HepG2 (cell line): ENCODE data around the gene LAMC1.

Experiments
- EP300 ChIP-seq, 3 experiments: sonication (generic) in 1 of 3; formaldehyde crosslinking in 1 of 3; IDR thresholded peaks; 2 replicates each; pipeline versions ENCODE4 v1.5.1 to v1.6.1; 2011 to 2020; ENCODE audit warnings: low read depth in 2 of 3, low read length in 2 of 3, borderline replicate concordance in 1 of 3, improper control_type of control experiment in 1 of 3, mild to moderate bottlenecking in 1 of 3, missing genetic modification reagents in 1 of 3, moderate library complexity in 1 of 3
- GATAD2A ChIP-seq: IDR thresholded peaks from 2 replicates; pipeline ENCODE4 v1.6.1; 2016
- HDAC1 ChIP-seq: sonication (generic); formaldehyde crosslinking; IDR thresholded peaks from 2 replicates; pipeline ENCODE4 v1.5.1; 2020; ENCODE audit warnings: mild to moderate bottlenecking, missing genetic modification reagents
- HDAC2 ChIP-seq: sonication (generic); formaldehyde crosslinking; IDR thresholded peaks from 2 replicates; pipeline ENCODE4 v1.4.0; 2020; ENCODE audit warnings: missing genetic modification reagents
- MYC ChIP-seq: sonication (generic); formaldehyde crosslinking; IDR thresholded peaks from 2 replicates; pipeline ENCODE4 v1.9.0; 2021; ENCODE audit warnings: missing genetic modification reagents, borderline replicate concordance
- POLR2AphosphoS5 ChIP-seq: IDR thresholded peaks from 2 replicates; pipeline ENCODE4 v1.6.1; 2012; ENCODE audit warnings: low read depth, low read length
- ZNF747 ChIP-seq: sonication (generic); formaldehyde crosslinking; IDR thresholded peaks from 2 replicates; pipeline ENCODE4 v1.8.1; 2023; ENCODE audit warnings: missing genetic modification reagents, mild to moderate bottlenecking, borderline replicate concordance
- TF ChIP-seq, protein P1 (sequence below), 2 experiments: IDR thresholded peaks; 2 replicates each; pipeline ENCODE4 v1.6.1; 2011 to 2012; ENCODE audit warnings: low read length in 2 of 2, borderline replicate concordance in 1 of 2, low read depth in 1 of 2, mild to moderate bottlenecking in 1 of 2, moderate library complexity in 1 of 2
- TF ChIP-seq, protein P2 (sequence below): sonication (generic); formaldehyde crosslinking; IDR thresholded peaks from 2 replicates; pipeline ENCODE4 v1.5.0; 2020; ENCODE audit warnings: mild to moderate bottlenecking, missing genetic modification reagents, moderate library complexity

DNA sequence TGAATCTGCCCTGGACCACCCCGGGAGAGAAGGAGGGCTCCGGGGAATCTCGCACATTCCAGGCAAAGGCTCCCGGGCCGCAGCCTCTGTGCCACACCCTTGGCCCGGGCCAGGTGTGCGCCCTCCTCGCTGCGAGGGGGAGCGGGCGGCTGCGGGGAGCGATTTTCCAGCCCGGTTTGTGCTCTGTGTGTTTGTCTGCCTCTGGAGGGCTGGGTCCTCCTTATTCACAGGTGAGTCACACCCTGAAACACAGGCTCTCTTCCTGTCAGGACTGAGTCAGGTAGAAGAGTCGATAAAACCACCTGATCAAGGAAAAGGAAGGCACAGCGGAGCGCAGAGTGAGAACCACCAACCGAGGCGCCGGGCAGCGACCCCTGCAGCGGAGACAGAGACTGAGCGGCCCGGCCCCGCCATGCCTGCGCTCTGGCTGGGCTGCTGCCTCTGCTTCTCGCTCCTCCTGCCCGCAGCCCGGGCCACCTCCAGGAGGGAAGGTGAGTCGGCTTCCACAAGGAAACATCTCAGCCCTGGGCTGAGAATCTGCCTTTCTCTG lies 162.8 kb downstream of the LAMC1 start, which contains the start of gene LAMC2:
- TF ChIP-seq HDAC1 (CRISPR knock-in tag), result no peak
- TF ChIP-seq GATAD2A, result no peak
- TF ChIP-seq, protein P1, sequence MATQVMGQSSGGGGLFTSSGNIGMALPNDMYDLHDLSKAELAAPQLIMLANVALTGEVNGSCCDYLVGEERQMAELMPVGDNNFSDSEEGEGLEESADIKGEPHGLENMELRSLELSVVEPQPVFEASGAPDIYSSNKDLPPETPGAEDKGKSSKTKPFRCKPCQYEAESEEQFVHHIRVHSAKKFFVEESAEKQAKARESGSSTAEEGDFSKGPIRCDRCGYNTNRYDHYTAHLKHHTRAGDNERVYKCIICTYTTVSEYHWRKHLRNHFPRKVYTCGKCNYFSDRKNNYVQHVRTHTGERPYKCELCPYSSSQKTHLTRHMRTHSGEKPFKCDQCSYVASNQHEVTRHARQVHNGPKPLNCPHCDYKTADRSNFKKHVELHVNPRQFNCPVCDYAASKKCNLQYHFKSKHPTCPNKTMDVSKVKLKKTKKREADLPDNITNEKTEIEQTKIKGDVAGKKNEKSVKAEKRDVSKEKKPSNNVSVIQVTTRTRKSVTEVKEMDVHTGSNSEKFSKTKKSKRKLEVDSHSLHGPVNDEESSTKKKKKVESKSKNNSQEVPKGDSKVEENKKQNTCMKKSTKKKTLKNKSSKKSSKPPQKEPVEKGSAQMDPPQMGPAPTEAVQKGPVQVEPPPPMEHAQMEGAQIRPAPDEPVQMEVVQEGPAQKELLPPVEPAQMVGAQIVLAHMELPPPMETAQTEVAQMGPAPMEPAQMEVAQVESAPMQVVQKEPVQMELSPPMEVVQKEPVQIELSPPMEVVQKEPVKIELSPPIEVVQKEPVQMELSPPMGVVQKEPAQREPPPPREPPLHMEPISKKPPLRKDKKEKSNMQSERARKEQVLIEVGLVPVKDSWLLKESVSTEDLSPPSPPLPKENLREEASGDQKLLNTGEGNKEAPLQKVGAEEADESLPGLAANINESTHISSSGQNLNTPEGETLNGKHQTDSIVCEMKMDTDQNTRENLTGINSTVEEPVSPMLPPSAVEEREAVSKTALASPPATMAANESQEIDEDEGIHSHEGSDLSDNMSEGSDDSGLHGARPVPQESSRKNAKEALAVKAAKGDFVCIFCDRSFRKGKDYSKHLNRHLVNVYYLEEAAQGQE (IDR thresholded peaks at IDR 0.05; ENCODE audit: borderline replicate concordance in 1 of 2, low read depth in 1 of 2, low read length in 2 of 2), result no peak
- TF ChIP-seq ZNF747, result no peak
- TF ChIP-seq, protein P2, sequence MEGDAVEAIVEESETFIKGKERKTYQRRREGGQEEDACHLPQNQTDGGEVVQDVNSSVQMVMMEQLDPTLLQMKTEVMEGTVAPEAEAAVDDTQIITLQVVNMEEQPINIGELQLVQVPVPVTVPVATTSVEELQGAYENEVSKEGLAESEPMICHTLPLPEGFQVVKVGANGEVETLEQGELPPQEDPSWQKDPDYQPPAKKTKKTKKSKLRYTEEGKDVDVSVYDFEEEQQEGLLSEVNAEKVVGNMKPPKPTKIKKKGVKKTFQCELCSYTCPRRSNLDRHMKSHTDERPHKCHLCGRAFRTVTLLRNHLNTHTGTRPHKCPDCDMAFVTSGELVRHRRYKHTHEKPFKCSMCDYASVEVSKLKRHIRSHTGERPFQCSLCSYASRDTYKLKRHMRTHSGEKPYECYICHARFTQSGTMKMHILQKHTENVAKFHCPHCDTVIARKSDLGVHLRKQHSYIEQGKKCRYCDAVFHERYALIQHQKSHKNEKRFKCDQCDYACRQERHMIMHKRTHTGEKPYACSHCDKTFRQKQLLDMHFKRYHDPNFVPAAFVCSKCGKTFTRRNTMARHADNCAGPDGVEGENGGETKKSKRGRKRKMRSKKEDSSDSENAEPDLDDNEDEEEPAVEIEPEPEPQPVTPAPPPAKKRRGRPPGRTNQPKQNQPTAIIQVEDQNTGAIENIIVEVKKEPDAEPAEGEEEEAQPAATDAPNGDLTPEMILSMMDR (CRISPR knock-in tag), result no peak
- TF ChIP-seq MYC, result no peak
- no peak for TF ChIP-seq HDAC2 (CRISPR knock-in tag)
- no peak for TF ChIP-seq EP300 (IDR thresholded peaks at IDR 0.05; ENCODE audit: low read depth in 2 of 2, low read length in 2 of 2)
- TF ChIP-seq EP300 (CRISPR knock-in tag; IDR thresholded peaks at IDR 0.05; ENCODE audit: borderline replicate concordance), result no peak
- no peak for TF ChIP-seq POLR2AphosphoS5
